NCI-H1092 treated with DMSO at 0.1 percent for 48 hours (cell line): Measurements from ENCODE around the gene PTAR1.

Source experiments
- DNase-seq: peaks from one replicate; lab custom pipeline; 2025; lab: John Stamatoyannopoulos, UW

Gene PTAR1

GRCh38 chr9:69674112-69674685 is 85.6 kb downstream of the PTAR1 start:
- DNase-seq = peak; percentile 2

DNA sequence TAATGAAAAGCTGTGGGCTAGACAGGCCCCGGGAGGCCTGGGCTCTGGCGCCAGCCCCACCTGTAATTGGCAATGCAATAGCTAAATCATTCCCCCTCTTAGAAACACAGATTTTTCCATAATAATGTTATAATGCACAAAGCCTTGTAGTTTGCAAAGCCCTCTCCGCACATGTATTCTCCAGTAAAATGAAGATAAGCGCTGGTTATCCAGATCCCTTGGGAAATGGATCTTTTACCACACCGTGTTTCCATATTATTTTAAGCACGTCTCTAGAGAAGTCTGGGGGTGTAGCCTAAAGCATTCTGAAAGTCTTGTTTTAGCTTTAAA is 86.5 kb downstream of the PTAR1 start:
- no peak for DNase-seq

GRCh38 chr9:69672596-69673310 is 87.1 kb downstream of the PTAR1 start:
- DNase-seq = peak; percentile 82

DNA sequence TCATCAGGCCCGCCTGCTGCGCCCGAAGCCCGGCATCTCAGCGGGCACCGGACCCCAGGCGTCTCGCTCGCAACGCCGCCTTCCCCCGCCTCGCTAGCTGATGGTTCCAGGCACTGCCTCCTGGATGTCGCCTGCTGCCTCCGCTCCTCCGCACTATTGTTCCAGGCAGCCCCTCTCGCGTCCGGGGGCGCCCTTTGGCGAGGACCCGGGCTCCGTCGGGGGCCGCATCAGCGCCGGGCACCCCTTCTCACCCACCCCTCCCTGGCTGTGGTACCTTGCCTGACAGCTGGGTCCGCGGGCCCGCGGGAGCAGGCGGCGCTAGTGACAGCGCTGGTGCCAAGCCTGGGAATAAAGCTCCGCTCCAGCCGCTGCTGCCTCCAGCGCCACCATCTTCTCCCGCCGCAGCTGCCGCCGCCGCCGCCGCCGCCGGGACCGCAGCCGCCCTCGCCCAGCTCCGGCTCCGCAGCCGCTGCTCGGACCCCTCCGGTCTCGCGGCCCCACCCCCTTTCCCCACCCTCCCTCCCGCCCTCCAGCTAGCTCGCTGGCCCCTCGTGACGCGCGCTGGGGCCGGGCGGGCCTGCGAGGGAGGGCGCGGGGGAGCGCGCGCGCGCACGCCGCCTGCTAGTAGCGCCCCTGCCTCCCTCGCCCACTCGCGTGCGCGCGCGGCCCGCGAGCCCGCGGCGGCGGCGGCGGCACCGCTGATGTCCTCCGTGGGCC is 87.8 kb downstream of the PTAR1 start, which contains the start of gene APBA1:
Gene APBA1 (minus strand): TSS at position 493 of the 717 bp plus-strand sequence.
- peak; percentile 71 for DNase-seq

DNA sequence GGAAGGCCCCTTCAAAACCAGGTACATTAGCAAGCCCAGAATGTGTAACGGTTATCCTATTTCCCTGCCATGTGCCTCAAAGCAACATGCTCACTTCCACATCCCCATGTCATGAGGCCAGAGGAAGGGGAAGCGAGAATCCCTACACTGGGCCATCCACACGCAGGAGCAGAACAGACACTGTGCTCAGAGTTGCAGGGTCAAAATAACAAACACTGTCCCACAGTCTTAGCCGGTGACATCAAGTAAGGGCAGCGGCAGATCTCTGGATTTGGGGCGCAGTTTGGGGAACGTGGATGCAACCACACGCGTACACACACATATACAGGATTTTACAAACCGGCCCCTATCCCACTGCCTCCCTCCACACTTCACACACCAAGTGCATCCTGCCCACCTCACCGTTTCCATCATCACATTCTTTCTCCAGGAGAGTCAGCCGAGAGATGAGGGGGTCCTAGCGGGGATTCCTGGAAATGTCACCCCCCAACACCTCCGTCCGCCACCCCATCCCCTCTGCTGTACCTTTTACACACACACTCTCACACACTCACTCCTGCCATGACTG is 88.4 kb downstream of the PTAR1 start:
- DNase-seq = no peak

DNA sequence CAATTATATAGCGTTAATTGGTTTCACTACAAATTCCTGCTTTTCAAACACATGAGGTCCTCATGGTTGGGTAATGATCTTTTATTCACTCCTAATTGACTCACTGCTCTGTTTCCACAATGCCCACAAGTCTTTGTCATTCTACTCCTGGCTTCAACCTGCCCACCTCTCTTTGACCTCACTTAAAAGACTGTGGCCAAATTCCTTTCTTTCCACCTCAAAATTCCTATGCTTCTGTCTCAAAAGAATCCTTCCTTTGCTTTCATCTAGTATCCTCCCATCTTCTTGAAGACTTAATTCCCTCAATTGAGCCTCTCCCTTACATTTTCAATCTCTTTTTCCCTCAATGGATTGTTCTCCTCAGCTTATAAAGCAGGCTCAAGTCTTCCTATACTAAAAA is 92.5 kb downstream of the PTAR1 start:
- no peak for DNase-seq

DNA sequence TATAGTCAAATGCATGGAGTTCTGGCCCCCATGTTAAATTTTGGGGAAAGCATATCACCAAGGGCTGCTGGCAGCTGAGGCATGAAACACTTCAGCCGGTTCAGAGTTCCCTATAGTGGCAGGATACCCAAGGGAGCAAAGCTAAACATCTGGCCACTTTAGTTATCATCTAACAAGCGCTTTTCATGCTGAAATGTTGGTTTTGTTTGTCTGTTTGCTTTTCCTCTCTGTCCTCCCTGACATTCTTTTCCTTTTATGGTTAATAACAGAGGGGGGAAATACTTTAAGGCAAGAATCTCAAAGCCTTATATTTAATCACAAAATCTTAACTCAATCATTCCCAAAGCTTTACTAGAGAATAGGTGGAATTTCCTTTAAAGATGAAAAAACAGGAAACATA is 99.5 kb downstream of the PTAR1 start:
- DNase-seq = peak; percentile 21
